HG03378 (cell line): ENCODE results near the gene SEBOX.

Experiments used
- ATAC-seq: cut with Tn5 transposase; IDR thresholded peaks from one replicate; pipeline ENCODE4 v1.9.1; 2021; ENCODE audit warnings: mild to moderate bottlenecking, moderate library complexity; ENCODE audit not compliant: unreplicated experiment

SEBOX gene, protein sequence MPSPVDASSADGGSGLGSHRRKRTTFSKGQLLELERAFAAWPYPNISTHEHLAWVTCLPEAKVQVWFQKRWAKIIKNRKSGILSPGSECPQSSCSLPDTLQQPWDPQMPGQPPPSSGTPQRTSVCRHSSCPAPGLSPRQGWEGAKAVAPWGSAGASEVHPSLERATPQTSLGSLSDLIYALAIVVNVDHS

DNA sequence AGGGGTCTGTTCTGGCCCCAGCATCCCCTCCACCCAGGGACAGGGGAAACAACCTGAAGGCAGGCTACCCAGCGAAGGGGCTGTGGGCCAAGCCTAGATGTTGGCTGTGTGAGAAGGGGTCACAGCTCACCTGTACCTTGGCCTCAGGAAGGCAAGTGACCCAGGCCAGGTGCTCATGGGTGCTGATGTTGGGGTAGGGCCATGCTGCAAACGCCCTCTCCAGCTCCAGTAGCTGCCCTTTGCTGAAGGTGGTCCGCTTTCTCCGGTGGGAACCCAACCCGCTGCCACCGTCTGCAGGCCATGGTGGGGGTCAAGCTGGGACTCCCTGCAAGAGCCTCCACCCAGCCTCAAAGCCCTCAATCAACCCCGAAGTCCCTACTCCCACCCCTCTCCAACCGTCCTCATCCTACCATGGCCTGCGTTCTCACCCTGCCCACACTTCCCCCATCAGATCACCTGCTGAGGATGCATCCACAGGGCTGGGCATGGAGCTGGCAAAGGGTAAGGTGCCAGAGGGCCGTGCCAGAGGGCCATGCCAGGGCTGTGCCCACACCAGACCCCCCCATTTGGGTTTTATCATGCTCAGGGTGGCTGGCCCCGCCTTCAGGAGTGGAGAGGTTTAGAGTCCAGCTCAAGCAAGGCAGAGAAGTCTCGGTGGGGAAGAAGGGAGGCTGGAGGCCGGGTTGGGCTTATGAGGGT is at the start of gene SEBOX:
SEBOX (minus strand) TSS at position 535 of the 699 bp plus-strand sequence; CDS start at position 487, 48 bp downstream.
- no peak for ATAC-seq

DNA sequence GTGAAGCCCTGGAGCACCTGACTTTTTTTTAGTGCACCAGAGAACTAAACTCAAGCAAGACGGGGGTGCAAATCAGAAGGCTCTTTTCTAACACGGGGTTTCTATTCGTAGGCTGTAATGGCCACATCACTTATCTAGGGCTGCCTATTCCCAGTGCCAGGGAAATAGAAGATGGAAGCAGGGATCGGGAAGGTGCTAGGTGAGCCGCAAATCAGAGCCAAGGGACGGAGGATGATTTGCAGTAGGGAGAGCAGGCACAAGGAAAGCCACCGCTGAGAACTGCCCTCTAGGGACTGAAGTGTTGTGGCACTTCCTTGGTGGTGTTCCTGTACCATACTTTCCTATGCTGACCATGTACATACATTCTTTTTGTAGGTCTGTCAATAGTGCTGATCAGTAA is 48.8 kb upstream of the SEBOX start:
- ATAC-seq: no peak

DNA sequence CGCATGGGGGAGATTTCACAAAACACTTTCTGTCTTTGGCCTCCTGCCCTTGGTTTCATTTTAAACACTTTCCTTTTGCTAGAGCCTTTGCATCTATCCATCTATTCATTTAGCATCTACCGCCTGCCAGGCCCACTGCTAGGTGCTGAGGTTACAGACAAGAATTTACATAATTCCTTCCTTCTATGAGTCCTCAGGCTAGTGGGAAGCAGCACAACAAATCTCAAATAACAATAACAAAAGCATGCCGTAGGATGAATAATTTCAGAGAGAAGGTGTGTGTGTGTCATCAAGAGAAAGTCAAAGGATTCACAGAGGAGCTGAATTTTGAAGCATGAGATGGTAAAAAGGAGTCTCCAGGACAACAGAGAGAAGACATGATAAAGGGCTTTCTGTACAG is 47.1 kb upstream of the SEBOX start:
- ATAC-seq: no peak

DNA sequence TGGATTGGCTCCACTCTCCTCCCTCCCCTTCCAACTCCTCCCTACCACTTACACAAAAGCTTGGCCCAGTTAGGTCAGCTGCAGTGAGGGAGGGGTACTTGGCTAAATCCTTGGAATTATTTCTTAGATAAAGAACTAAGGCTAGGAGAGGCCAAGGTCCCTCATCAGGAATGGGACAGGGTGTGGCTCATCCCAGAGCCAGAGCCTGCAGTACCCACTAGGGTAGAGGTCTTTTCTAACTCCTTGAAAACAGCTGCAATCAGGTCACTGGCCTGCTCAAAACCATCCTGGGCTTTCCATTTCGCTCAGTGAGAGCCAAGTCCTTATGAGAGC is 42.9 kb upstream of the SEBOX start:
- no peak for ATAC-seq

DNA sequence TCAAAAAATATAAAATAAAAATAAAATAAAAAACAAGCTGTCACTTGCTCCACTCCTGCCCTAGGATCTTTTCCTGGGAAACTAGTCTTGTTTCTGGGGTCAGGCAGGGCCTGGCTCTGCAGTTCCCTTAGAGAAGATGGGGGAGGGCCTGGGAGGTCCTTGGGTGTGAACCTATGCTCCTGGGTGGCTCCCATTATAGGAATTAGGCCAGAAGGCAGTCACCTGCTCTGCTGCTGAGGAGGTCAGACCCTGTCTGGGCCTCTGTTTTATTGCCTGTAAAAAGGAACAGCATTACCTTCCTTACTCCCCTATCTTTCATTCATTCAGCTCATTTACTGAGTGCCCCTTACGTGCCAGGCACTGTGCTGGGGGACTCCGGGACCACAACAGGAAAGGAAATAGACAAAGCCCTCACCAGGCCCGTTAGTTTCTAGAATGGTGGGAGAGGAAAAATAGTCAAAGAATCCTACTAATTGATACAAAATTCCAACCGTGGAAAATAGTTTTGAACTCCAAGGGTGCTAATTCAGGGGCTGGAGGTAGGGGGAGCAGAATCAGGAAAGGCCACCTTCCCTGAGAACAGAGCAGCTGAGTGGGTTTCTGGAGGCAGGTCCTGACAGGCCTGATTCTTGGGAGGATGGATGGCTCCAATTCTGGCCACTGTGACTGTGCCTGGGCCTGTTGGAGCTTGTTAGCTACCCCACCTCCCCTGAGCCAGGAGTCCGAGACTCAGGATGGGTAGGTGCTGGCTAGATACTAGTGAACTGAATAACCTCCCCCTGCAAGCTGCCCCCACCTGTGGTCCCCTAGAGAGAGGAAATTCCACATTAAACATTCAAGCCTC is 42.4 kb upstream of the SEBOX start:
- ATAC-seq: no peak

DNA sequence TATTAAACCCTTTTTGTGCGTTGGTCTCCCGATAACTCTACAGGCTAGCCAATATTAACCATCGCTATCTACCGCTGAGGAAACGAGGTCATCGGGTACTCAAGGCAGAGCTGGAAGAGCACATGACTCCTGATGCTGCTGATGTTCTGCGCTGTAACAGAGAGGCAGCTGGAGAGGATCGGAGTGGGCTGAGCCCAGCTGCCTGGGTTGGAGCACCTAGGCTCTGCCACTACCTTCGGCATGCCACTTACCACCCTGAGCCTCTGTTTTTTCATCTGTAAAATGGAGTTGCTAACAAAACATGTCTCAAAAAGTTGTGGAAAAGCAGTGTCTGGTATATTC is 41.4 kb upstream of the SEBOX start:
- no peak for ATAC-seq

DNA sequence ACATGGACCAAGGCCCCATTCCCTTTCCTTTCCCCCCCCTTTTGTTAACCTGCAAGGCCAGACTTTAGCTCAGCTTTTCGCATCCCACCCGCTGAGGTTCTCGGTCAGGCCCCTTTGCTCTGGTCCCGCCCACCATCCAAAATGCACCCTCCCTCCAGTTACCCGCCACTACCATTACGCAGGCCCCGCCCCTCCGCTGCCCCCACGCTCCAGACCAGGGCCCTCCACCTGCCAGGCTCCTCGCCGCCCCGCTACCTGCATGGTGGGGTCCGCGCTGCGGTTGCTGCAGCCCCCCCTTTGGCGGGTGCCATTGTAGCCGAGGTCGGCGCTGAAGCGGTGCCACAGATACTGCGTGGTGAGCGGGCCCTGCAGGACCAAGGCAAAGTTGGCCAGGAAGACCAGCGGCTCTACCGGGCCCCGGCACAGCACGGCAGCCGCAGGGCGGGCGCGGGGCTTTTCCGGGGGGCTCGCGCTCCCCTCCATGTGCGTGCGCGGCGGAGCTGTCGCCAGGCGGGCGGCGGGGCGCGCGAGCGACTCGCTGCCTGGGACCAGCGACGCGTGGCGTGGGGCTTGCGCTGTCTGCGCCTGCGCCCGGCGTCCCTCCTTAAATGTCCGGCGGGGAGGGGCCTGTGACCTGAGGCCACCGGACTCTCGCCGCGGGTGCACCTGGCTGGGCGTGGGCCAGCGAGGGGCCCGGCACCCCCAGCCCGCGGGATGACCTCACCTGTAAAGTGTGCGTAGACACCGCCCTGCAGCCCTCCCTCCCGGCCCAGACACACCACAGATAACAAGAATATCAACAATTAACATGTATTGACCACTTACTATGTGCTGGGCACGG is 40.9 kb upstream of the SEBOX start, which contains the start of gene SLC46A1:
SLC46A1 (minus strand) TSS at position 581 of the 841 bp plus-strand sequence; CDS start at position 483, 98 bp downstream.
- no peak for ATAC-seq

DNA sequence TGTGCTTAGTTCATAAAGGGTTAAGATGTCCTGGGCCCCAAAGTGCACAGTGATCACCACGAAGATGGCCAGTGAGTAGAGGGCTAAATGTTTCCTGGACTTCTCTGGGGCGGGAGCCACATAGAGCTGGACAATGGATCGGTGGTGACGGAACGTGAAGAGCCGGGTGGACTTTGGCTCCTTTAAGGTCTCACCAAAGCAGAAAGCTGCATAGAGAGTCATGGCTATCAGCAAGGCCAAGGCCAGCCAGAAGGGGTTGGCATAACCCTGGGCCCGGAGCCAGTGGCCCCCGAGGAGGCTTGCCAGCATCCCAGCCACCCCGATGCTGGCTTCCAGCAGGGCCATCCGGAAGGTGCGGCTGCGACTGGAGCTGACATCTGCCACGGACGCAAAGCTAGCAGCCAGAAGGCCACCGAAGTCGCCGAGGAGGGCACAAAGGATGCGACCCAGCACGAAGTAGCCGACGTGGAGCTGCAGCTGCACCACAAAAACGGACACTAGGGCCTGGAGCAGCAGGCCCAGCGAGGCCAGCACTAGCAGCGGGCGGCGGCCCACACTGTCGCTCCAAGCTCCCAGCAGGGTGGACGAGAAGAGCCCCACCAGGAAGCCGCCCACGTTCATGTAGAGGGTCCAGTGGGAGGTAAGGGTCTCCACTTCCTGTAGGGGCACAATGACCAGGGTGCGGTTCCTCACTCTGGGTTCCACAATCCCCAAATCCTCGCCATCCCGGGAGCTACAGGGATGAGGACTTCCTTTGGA is 40.0 kb upstream of the SEBOX start:
- no peak for ATAC-seq

DNA sequence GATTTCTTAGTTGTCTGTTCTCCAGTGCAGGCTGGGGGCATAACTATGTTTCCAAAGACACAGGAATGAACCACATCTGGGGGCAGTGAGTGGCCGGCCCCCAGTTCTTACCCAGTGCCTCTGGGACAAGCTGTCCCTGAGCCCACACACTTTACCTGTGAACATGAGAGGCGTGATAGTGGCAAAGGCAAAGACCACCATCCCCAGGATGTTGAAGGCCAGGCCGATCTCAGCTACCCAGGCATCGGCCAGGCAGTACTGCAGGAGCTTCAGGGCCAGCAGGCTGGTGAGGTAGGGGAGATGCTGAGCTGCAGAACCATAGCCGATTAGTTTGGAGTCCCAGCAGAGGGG is 39.4 kb upstream of the SEBOX start:
- no peak for ATAC-seq

DNA sequence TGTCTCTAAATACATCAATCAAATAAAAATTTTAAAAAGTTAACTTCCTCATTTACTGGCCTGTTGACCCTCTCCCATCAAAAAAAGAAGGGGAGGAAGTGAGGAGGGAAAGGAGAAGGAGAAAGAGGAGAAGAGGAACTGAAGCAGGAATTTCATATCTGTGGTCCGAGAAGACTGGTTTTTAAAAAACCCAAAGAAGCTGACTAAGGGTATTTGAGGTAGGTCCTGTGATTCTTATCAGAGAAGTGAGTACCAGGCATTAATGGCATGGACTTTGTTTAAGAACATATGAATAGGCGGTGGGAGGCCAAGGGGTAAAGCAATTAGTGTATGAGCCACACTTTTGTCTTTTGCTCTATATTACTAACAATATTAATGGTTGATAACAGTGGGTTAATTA is 39.0 kb upstream of the SEBOX start:
- no peak for ATAC-seq

DNA sequence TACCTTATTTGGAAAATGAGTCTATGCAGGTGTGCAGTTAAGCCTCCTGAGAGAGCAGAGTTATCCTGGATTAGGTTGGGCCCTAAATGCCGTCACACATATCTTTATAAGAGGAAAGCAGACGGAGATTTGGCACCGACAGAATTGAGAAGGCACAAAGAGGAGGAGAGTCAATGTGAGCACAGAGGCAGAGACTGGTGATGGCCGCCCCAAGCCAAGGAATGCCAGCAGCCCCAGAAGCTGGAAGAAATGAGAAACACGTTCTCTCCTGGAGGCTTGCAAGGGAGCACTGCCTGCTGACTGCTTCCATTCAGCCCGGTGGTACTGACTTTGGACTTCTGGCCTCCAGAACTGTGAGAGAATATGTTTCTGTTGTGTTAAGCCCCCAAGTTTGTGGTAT is 37.8 kb upstream of the SEBOX start:
- no peak for ATAC-seq

DNA sequence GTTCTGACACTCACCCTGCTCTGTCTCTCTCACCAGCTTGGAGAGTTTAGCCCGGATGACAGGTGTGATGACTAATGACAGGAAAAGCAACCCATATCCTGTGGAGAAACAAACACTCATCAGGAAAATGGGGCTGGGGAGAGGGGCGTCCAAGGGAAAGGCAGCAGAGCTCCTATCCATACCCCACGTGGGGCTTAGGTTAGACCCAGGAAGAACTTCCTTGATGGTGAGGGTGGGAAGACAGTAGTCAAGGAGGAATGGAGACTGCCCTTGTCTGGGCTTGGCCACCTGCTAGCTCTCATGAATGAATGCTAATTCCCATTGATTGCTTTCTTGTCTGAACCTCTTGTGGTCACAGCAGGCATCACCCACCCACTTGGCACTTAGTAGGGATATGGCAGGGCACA is 37.2 kb upstream of the SEBOX start:
- ATAC-seq: no peak

DNA sequence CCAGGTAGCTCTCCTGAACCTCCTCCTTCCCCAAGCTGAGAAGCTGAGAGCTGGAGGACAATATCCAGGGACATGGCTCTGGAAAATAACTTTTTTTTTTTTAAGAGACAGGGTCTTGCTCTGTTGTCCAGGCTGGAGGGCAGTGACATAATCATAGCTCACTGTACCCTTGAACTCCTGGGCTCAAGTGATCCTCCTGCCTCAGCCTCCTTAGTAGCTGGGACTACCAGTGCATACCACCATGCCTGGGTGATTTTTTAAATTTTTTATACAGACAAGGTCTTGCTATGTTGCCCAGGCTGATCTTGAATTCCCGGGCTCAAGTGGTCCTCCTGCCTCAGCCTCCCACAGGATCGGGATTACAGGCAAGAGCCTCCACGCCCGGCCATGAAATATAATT is 34.8 kb upstream of the SEBOX start:
- no peak for ATAC-seq

DNA sequence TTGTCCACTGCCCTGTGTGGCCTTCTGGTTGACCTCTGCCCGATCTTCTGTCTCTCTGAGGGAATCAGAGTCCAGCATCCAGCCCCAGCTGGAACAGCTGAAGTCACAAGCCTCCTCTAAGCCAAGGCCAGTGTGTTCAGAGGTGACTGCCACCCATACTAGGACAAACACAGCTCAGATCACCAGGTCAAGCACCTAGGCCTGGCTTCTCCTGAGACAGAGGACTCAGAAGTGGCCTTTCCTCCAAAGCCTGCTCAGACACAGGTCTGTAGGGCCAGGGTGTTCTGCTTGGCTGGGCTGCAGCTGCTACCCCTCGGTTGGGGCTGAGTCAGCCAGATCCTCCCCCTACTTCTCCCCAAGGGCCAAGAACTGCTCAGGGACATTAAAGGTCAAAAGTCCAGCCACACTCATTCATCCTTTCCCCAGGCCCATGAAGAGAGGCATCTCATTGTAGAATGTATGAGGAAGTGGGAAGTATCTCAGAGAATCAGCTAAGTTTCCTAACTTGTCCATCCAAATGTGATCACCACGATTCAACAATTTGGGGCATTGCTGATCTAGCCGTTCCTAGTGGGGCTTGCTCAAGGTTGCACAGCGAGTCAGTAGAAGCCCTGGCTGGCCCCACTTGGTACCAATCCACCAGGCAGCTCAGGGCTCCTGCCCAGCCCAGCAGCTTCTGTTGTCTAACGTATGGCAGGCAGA is 33.4 kb upstream of the SEBOX start:
- no peak for ATAC-seq

DNA sequence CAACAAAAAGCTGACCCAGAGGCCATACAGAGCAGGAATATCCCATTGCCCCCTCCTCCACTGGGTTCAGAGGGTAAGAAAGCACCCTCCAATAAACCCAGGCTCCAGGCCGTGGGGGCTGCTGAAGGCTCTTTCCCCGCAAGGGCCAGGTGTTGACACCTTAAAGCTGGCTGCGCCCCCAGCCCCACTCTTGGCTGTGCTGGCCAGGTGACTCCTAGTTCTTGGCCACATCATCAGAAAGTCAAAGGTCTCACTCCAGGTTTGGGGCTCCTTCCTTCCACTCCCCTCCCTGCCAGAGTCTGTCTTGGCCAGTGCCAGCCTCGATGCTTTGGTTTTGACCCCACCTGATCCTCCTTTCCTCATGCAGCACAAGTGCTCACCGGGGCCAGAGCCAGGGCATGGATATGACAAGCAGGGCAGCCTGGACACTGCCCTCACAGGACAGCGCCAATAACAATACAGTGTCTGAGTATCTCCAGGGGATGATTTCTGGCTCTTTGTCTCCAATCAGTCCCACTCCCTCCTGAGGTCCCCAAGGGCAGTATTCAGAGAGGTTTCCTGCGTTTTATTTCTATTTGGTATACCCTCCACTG is 32.8 kb upstream of the SEBOX start:
- no peak for ATAC-seq

DNA sequence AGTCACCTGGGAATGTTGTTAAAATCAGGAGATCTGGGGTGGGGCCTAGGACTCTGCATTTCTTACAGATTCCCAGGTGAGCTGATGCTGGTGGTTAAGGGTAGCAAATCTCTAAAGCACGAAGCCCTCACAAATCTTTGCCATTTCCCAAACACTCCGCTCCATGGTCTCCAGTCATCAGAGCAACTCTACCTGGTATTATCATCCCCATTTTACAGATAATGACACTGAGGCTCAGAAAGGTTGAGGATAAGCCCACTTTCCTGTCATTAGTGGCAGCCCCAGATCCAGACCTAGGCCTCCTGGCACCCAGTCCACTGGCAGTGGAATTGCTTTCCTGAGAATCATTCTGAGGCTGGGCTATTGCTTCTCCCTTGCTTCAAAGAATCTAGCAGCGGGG is 32.3 kb upstream of the SEBOX start:
- ATAC-seq: no peak

DNA sequence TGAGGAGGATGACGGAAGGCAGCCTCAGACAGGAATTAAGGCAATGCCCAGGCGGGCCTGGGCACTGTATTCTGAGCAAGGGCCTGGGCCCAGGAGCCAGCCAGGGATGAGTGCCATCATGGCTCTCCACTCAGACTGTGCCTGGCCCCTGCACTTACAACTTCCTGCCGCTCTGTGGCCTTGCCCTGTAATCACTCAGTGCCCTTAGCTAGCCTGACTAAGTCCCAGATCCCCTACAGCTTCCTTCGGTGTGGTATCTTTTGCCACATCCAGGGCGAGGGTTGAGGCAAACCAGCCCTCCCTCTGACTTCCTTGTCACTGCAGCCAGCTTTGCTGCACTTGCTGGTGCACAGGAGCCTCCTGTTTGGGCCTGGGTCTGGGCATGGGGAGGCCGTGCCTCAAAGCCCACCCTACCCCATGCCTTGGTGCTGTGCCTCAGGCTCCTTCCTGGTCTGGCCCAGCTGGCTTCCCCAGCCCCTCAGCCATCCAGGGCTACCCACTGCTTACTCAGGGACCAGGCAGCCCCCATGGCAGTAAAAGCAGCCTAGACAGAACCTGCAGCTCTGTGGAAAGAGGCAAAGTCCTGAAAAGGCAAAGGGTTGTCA is 31.7 kb upstream of the SEBOX start:
- ATAC-seq: no peak

DNA sequence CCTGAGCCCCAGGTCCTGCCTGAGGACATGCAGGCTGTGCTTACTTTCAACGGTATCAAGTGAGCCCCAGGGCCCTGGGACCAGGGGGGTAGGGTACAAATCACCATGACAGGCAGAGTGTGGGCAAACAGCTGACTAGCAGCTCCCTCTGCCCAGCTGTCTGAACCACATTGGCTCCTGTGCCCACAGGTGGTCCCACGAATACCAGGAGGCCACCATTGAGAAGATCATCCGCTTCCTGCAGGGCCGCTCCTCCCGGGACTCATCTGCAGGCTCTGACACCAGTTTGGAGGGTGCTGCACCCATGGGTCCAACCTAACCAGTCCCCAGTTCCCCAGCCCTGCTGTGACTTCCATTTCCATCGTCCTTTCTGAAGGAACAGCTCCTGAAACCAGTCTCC is 31.0 kb upstream of the SEBOX start:
- no peak for ATAC-seq

DNA sequence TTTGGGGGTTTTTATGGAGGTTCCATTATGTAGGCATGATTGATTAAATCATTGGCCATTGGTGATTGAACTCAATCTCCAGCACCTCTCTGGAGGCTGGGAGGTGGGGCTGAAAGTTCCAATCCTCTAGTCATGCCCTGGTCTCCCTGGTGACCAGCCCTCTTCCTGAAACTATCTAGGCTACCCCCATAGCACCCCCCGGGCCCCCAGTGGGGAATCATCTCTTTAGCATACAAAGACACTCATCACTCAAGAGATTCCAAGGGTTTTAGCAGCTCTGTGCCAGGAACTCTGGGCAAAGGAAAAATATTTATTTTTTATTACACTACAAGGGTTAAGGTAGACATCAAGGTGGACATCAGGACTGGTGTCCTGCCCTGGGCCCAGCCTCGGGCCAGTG is 30.4 kb upstream of the SEBOX start:
- ATAC-seq: no peak
